OCI-M2 (cell line): Measurements from ENCODE around the gene CA10.

Experiments
- DNase-seq: peaks from one replicate; lab custom pipeline; 2025; ENCODE audit not compliant: unreplicated experiment; lab: John Stamatoyannopoulos, UW

Gene CA10

DNA sequence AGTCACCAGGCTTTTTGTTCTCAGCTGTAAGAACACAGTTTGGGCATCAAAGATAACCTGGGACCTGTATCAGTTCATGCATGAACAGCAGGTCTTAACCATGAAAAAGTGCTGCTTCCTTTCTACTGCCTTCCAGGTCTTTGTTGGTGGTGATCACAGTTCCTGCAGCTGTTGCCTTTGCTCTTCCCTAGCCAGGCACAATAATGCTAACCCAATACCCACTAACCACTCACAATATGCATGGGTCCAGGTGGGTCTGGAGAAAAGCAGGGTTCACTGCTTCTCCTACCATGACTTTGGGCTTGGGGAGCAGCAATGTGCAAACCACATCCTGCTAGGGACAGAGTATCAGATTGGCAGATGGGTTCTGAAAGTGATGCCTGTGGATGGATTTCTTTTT is 501.3 kb downstream of the CA10 start:
- no peak for DNase-seq

GRCh38 chr17:51653878-51654277 is 504.6 kb downstream of the CA10 start:
- DNase-seq, result no peak

DNA sequence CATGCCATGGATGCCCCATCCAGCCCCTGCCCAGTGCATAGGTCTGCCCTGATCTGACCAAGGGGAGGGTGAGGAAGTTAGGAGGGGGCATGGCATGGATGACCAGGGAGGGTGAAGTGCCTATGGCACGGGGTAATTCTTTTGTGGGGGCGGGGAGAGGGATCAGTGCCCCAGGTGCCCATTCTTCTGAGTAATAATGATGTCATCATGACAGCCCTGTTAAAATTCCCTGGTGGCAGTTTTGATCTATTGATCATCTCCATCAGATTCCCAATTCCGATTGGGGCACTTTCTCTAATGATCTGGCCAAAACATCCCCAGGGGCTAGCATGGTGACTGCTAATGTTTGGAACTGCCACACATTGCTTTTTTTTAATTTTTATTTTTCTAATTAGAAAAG is 506.0 kb downstream of the CA10 start:
- no peak for DNase-seq

- DNase-seq, result no peak
These were observed 506.8 kb downstream of the CA10 start for GRCh38 chr17:51651513-51652298.

DNA sequence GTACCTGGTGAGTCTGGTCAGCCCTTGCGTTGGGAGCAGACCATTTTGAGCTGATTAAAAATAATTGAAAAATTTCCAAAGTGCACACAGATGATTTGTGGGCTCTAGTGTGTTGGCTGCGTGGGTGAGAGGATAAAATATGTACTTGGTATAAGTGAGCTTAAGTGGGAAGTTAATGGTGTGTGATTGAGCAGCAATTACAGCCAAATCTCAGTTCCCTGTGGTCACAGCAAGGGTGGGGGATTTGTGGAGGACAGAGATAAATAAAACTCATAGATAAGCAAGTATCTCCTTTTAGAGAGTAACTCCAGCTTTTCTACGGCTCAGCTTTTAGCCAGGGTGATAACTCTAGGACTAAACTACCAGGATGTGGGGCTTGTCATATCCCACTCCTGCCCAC is 507.7 kb downstream of the CA10 start:
- no peak for DNase-seq

- no peak for DNase-seq
These were observed 508.3 kb downstream of the CA10 start for GRCh38 chr17:51650202-51650601.

DNA sequence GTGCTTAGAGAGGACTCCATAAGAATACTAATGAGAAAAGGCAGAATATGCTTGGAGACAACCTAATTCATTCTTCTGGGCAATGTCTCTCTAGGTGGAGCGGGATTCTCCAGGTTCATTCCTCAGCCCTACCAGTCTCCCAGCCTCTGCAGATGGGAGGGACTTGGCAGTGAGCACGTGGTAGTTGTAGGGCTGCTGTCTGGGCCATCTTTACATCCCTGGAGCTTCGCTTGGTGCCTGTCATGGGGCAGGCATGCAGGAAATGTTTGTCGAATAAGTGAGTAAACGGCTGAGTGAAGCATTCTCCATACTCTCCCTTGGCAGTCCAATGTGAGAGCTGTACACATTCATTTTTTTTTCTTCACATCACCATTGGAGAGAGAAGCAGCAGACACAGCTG is 510.7 kb downstream of the CA10 start:
- no peak for DNase-seq

GRCh38 chr17:51647067-51647466 is 511.4 kb downstream of the CA10 start:
- no peak for DNase-seq

DNA sequence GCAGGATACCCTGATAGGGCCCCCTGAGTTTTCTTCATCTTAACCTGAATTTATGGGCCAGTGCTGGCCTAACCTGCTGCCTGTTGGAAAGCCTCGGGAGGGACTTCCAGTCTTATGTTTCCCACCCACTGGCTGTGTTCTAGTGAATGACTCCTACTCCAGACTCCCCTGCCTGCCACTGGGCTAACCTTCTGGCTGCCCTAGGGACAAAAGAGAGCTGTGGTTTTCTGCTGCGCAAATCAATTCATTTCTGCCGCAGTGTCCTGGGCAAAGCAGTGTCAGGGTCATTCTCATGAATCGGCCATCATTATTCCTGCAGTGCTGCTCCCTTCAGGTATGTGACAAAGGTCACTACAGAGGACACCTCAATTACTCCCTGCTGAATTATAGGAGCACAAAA is 512.0 kb downstream of the CA10 start:
- no peak for DNase-seq

DNA sequence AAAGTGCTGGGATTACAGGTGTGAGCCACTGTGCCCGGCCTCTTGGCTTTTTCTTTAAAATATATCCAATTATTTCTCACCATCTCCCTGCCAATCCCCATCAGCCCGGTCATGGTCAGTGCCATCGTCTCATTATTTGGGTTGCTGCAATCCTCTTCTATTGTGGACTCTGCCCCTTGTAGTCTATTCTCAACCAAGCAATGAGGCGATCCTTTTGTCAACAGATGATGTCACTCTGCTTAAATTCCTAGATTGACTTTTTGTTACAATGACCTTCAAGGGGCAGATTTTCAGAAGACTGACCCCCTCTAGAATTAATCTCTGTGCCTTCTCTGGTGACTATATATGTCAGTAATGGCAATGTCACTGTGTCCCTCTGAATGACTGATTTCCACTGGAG is 513.5 kb downstream of the CA10 start:
- DNase-seq, result no peak

DNA sequence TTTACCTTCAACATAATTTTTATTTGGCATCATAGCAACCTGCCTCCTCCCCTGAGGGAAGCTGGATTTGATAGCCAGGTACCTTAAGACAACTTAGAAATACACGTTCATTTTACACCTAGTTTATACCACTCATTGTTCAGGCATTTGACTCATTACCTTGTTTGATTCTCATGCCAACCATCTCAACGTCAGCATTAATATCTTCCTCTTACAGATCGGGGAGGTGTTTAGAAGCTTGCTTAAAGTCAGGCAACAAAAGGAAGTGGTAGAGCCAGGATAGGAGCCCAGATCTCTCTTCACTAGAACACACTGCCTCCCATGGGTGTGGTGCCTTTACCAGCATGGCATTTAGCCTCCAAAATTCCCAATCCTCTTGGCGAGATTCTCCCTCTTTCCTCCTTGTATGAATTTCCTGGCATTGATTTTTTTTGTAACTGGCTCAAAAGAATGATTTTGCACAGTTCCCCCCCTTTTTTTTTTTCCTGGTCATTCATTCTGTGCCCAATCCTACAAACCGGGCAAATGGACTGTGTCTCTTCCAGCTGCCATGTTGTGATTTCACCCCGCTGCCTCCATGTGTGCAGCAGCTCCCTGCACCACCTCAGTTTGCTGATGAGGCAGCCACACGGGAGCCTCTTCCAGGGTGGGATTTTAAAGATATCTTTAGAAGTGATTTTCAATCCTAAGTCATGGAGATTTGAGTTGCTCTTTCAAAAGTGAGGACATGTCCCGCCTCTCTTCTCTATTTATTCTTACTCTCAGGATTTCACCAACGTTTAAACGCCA is 514.6 kb downstream of the CA10 start:
- no peak for DNase-seq

DNA sequence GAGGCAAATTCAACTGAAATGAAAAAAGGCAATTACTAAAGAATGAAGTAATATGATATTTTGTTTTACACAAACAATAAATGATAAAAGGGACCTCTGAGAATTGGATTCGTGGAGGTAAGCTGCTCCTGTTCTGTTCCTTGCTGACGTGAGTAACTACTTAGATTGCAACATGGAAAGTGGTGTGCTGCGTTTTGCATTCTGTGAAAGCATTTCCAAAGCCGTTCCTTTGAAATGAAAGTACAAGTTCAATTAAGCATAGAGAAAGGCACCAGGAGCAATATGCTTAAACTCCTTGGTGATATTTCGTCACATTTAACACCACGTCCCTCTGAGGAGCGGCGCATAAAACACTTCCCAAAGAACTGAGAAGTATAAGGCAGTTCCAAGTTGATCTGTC is 516.5 kb downstream of the CA10 start:
- DNase-seq, result no peak

DNA sequence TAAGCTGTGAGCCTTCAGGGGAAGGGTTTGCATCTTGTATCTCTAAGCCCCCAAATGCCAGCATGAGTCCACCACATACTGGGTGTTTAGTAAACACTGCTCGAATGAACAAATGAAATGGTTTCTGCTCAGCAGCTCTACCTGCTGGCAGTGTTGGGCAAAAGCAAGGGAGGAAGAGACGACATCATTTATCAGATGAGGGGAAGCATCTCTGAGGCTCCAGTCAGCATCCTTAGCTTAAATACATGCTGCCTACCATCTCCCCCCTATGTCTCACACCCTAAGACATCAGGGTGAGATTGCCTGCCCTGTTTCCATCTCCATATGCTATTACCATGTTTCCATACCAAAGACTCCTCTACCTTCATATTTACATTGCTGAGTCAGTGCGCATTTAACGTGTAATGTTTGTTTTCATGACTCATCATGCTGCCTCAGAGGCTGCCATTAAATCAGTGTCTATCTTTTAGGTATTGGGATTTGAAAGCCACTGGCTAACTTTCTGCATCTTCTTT is 518.3 kb downstream of the CA10 start:
- DNase-seq, result no peak

GRCh38 chr17:51638971-51639370 is 519.5 kb downstream of the CA10 start:
- no peak for DNase-seq

- no peak for DNase-seq
These were observed 522.2 kb downstream of the CA10 start for GRCh38 chr17:51636291-51636690.

DNA sequence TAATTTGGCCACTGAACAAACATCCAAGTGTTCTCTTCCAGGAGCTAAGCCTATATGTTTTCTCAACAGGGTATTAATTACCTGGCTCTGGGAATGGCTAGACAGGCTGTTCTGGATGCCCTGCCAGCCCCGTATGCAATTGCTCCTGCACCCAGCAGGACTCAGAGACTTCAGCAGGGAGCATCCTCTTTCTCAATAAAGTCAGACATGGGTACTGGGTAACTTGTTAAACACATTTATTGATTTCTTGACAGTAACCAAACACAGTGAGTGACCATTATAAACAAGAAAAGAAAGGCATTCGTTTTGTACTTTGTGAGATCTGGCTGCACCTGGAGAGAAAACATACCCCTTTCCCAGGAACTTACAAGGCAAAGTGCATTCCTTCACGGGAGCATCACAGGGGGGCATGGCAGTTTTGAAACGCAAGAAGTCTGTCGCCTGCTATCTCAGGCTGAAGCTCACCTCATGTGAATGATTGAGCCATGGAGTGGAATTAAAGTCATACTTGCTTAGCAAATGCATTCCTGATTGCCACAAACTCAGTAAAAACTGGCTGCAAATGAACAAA is 528.3 kb downstream of the CA10 start:
- DNase-seq, result no peak

GRCh38 chr17:51629232-51629631 is 529.3 kb downstream of the CA10 start:
- DNase-seq, result no peak

DNA sequence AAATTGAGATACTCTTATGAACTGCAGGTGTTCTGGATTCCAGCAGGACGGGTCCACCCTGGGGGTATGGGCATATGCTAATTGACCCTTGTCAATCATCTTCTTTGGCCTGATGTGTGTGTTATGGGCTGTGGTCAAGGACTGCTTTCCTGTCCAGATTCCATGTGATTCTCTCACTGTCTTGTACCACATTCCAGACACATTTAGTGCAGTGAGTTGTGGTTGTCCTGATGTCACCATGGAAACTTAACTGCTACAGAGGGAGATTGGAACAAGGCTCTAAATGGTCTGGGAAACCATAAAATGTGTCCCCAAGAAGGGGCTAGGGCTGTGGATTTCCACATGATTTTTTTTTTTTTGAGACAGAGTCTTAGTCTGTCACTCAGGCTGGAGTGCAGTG is 530.7 kb downstream of the CA10 start:
- DNase-seq, result no peak

DNA sequence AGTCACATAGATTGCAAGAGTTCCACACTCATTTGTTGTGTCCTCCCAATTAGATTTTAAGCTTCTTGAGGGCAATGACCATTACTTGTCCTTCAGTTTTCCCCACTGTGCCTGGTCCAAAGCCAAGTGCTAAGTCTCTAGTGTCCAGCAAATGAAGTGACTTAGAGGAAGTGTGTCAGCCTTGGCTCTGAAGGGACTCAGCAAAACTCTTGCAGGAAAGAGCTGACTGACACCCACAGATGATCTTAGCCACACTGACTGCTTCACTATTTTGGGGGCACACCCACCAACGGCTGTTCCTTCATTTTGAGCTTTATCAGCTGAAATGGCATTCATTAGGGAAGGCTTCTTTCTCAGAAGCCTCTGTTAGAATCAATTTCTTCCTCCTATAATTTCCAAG is 540.0 kb downstream of the CA10 start:
- DNase-seq, result no peak

GRCh38 chr17:51617986-51618385 is 540.5 kb downstream of the CA10 start:
- DNase-seq, result no peak

DNA sequence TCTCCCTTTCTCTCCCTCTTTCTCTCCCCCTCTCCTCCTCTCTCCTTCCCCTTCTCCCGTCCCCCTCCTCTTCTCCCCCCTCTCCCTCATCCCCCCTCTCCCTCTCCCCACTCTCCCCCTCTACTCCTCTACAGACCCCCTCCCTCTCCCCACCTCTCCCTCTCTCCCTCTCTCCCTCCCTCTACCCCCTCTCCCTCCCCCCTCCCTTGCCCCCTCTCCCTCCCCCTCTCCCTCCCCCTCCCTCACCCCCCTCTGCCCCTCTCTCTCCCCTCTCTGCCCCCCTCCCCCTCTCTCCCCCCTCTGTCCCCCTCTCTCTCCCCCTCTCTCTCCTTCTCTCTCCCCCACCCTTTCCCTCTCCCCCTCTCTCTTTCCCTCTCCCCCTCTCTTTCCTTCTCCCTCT is 545.3 kb downstream of the CA10 start:
- DNase-seq, result no peak

DNA sequence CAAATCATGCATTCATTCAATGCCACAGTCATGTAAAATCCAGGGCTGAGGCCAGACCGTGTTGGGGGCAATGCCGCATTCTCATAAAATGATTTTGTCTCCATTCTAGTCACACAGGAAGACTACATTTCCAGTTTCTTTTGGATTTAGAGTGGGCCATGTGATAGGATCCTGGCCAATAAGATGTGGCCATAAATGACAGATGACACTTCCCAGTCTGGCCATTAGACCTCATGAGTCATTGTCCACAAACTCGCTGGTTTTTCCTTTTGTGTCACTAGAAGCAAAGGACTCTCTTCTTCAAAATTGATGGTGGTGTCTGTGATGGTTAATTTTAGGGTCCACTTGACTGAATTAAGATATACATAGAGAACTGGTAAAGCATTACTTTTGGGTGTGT is 545.8 kb downstream of the CA10 start:
- DNase-seq, result no peak
